GM06990 (cell line): ENCODE data around the gene NUP35.
A peak's percentile ranks its signal among the peaks of the same experiment; 100 is the strongest.

ENCODE experiments used
- DNase-seq: peaks from one replicate; pipeline ENCODE4 v3.0.0-alpha.2; 2011; ENCODE audit not compliant: insufficient read length; ENCODE audit errors: extremely low read depth
- H3K27me3 ChIP-seq: replicated peaks from 2 replicates; pipeline ENCODE4 v1.6.0; 2011; ENCODE audit warnings: low read length; ENCODE audit not compliant: control insufficient read depth, insufficient read depth
- H3K36me3 ChIP-seq: 2 replicates; pipeline ENCODE4 v1.5.1; 2011; ENCODE audit warnings: low read length; ENCODE audit not compliant: control insufficient read depth, insufficient read depth
- H3K4me3 ChIP-seq: replicated peaks from 2 replicates; pipeline ENCODE4 v1.5.1; 2011; ENCODE audit warnings: low read depth, mild to moderate bottlenecking, control low read depth, low read length
- CTCF ChIP-seq: IDR thresholded peaks from 2 replicates; pipeline ENCODE4 v1.5.1; 2011; ENCODE audit warnings: low read length, control low read depth, mild to moderate bottlenecking, inconsistent platforms; ENCODE audit not compliant: insufficient read depth, poor library complexity, severe bottlenecking

Gene NUP35

GRCh38 chr2:183088061-183088460 is 36.2 kb upstream of the NUP35 start:
- DNase-seq, result no peak
- TF ChIP-seq CTCF, result no peak
- Histone ChIP-seq H3K27me3 (no peaks in the 10 kb centered on the region), H3K4me3 (no peak overlapping the region), H3K36me3 (no peaks in the 10 kb centered on the region)

- H3K4me3 ChIP-seq, result peak overlapping the region; percentile 29
- no peak for DNase-seq
- H3K36me3 ChIP-seq, result no peaks in the 10 kb centered on the region
- no peak for TF ChIP-seq CTCF
- no peaks in the 10 kb centered on the region for H3K27me3 ChIP-seq
Measured at GRCh38 chr2:183089192-183089851, 34.9 kb upstream of the NUP35 start.

GRCh38 chr2:183091318-183091953 is 32.8 kb upstream of the NUP35 start:
- H3K36me3 ChIP-seq, result no peaks in the 10 kb centered on the region
- no peaks in the 10 kb centered on the region for H3K27me3 ChIP-seq
- DNase-seq, result no peak
- H3K4me3 ChIP-seq, result no peak overlapping the region
- TF ChIP-seq CTCF, result no peak

- DNase-seq, result no peak
- H3K36me3 ChIP-seq, result no peaks in the 10 kb centered on the region
- H3K4me3 ChIP-seq, result no peak overlapping the region
- TF ChIP-seq CTCF, result no peak
- no peaks in the 10 kb centered on the region for H3K27me3 ChIP-seq
Measured at GRCh38 chr2:183091954-183092345, 32.3 kb upstream of the NUP35 start.

- peak; percentile 19 for TF ChIP-seq CTCF
- H3K27me3 ChIP-seq, result no peaks in the 10 kb centered on the region
- no peaks in the 10 kb centered on the region for H3K36me3 ChIP-seq
- peak; percentile 45 for DNase-seq
- no peak overlapping the region; the same call in 1 of the 2 replicates for H3K4me3 ChIP-seq
Measured at GRCh38 chr2:183093857-183094657, 30.2 kb upstream of the NUP35 start.
